Brain microvascular endothelial cell (primary cell): ENCODE results near the gene RNU5B-1.

Experiments
- DNase-seq: peaks from one replicate; pipeline ENCODE4 v3.0.0-alpha.2; 2020
- H3K27ac ChIP-seq: fragments of 250-450 bp; sonication (Bioruptor Pico); 2 replicates; pipeline ENCODE4 v1.5.1; 2020; ENCODE audit warnings: mild to moderate bottlenecking, moderate library complexity
- H3K27me3 ChIP-seq: fragments of 250-450 bp; sonication (Bioruptor Pico); replicated peaks from 2 replicates; pipeline ENCODE4 v1.5.1; 2020; ENCODE audit warnings: mild to moderate bottlenecking
- H3K36me3 ChIP-seq: fragments of 250-450 bp; sonication (Bioruptor Pico); replicated peaks from 2 replicates; pipeline ENCODE4 v1.5.1; 2020; ENCODE audit warnings: mild to moderate bottlenecking
- H3K4me3 ChIP-seq: 2 replicates; pipeline ENCODE4 v1.5.1; 2011; ENCODE audit warnings: low read depth, mild to moderate bottlenecking, control low read depth, low read length, moderate library complexity
- in situ Hi-C: cut with HindIII; loops from 2 replicates; pipeline ENCODE4 v1.10.0; 2017; ENCODE audit warnings: low sequenced_read_pairs, low pct_ligation_motif_present
- TF ChIP-seq, protein P1 (sequence below): IDR thresholded peaks from 2 replicates; pipeline ENCODE4 v1.5.1; 2011; ENCODE audit warnings: low read depth, mild to moderate bottlenecking, moderate library complexity, low read length, control low read depth, inconsistent platforms; ENCODE audit errors: missing control alignments

The RNU5B-1 gene

DNA sequence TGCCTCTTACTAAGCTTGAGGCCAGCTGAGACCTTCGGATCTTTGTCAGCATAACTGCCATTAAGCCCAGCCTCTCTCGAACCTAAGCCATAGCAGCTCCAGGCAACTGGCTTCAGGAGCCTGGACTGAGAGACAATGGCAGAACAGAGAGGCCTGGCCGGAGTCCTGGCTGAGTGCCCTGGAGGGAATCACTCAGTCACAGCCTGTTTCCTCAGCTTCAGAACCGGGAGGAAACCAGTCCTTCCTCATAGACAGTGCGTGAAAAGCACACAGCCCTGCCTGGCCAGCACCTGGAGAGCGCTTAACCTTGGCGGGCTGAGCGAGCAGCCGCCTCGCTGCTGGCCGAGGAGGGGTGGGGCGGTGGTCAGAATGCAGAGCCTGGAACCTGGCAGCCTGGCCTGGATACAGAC is 21.6 kb downstream of the RNU5B-1 start:
- DNase-seq = no peak
- Histone ChIP-seq H3K27me3 (no peaks in the 10 kb centered on the region), H3K4me3 (no peak overlapping the region), H3K27ac (no peak overlapping the region), H3K36me3 (no peaks in the 10 kb centered on the region)
- TF ChIP-seq, protein P1, sequence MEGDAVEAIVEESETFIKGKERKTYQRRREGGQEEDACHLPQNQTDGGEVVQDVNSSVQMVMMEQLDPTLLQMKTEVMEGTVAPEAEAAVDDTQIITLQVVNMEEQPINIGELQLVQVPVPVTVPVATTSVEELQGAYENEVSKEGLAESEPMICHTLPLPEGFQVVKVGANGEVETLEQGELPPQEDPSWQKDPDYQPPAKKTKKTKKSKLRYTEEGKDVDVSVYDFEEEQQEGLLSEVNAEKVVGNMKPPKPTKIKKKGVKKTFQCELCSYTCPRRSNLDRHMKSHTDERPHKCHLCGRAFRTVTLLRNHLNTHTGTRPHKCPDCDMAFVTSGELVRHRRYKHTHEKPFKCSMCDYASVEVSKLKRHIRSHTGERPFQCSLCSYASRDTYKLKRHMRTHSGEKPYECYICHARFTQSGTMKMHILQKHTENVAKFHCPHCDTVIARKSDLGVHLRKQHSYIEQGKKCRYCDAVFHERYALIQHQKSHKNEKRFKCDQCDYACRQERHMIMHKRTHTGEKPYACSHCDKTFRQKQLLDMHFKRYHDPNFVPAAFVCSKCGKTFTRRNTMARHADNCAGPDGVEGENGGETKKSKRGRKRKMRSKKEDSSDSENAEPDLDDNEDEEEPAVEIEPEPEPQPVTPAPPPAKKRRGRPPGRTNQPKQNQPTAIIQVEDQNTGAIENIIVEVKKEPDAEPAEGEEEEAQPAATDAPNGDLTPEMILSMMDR = no peak
- in situ Hi-C loops = no loop called here

DNA sequence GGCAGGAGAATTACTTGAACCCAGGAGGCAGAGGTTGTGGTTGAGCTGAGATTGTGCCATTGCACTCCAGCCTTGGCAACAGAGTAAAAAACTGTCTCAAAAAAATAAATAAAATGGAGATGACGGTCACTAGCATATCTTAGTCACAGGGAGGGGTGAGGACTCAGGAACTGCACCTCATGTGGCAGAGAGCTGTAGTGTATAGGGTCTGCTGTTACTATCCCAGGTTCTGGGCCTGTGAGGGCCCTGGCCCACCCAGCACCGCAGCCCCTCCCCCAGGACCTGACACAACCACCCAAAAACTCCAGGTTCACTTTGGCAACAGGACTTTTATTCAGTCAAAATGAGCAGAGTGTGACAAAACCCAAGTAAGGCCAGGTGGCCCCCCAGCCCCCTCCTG is 22.3 kb downstream of the RNU5B-1 start:
- H3K27ac ChIP-seq = no peak overlapping the region
- in situ Hi-C loops = no loop called here
- no peak overlapping the region for H3K4me3 ChIP-seq
- no peaks in the 10 kb centered on the region for H3K27me3 ChIP-seq
- TF ChIP-seq, protein P1 = no peak
- DNase-seq = no peak
- no peaks in the 10 kb centered on the region for H3K36me3 ChIP-seq

DNA sequence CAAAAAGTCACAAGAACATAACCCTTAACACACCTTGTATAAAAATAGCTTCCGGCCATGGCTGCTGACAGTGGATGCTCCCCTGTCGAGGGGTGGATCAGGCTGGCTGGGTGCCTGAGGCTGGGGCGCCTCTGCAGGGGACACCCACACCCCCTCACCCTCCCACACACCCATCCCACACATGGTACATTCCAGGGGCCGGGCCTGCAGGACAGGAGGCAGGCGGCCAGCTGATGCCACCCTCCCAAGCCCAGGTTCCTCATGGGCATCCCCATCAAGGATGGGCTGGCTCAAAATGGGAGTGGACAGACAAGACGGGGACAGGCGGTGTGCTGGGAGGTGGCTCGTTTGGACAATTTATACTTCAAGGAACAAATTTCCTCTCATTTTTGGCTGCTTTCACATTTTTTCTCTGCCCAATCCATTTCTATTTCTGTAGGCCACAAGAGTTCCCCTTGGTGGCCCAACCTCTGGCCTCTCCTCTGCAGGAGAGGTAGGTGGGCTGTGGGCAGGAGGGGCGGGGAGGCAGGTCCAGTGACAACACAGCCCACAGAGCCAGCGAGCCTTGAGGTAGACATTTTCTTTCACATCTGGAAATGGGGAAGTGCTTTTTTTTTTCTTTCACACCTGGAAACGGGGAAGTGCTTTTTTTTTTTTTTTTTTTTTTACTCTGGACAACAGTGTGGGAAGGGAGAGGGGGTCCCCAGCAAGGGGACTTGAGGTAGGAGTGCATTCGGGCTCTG is 23.3 kb downstream of the RNU5B-1 start:
- no peak for DNase-seq
- Histone ChIP-seq H3K27ac (no peak overlapping the region), H3K27me3 (no peaks in the 10 kb centered on the region), H3K4me3 (no peak overlapping the region), H3K36me3 (no peaks in the 10 kb centered on the region)
- TF ChIP-seq, protein P1 = no peak
- in situ Hi-C loops = no loop called here

DNA sequence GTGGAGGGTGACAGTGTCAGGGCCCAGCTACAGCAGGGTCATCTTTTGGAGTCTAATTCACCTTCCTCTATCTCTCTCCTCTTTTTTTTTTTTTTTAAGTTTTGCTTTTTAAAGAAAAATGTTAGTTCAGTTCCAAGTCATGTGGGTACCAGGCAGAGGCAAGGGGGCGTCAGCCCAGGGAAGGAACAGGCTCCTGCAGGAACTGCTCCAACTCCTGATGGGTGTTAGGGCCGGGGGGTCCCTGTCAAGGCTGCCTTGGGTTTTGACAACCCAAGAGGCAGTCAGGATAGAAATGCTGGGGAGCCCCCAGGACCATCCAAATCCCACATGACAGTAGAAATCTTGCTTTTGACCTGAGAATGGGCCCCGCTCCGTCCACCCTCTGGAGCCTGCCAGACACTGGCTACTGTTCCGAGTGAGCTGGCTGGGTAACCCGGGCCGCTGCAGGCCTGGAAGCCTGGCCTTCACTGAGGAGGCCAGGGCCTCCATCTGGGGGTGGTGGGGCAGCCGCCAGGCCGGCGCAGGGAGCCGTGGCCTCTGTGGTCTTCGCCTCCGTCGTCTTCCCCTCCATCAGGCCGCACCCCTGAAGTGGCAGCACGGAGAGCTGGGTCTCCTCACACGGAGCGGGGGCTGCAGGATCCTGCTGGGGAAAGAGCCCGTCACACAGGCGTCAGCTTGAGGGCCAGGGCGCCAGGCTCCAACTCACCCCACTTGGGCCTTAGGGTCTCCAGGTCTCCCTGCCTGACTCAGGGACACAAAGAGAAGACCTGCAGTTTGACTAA is 24.2 kb downstream of the RNU5B-1 start:
- no peak for DNase-seq
- H3K4me3 ChIP-seq = no peak overlapping the region
- H3K36me3 ChIP-seq = no peaks in the 10 kb centered on the region
- H3K27me3 ChIP-seq = no peaks in the 10 kb centered on the region
- in situ Hi-C loops = no loop called here
- TF ChIP-seq, protein P1 = no peak
- no peak overlapping the region for H3K27ac ChIP-seq

DNA sequence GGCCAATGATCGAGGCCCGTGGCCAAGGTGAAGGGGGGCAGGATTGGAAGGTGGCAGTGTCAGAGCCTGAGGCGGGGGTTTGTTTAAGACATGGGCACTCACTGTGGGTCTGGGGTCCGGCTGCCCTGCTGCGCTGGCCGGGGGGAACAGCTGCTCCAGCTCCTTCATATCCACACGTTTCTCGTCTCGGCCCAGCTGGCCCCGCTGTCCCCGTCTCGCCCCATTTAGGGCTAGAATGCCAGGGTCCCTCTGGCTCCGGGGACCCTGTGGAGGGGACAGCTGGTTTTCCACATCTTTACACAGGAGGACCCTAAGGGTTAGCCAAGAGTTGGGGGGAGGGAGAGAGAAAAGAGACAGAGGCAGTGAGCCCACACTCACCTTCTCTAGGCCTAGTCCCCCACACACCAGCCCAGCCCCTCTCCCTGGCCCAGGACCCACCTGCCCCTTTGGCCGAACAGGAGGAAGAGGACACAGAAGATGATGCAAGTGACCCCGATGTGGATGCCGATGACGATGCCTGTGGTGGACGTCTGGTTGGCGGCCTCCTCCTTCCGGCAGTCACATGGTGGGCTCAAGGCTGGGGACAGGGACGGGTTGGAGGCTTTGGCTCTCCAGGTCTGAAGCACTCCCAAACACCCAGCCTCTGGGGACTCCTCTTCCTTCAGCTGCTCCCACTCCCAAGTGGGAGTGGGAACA is 25.0 kb downstream of the RNU5B-1 start:
- Histone ChIP-seq H3K4me3 (no peak overlapping the region), H3K36me3 (no peaks in the 10 kb centered on the region), H3K27ac (no peak overlapping the region), H3K27me3 (no peaks in the 10 kb centered on the region)
- in situ Hi-C loops = no loop called here
- no peak for DNase-seq
- TF ChIP-seq, protein P1 = no peak
